ENCODE measurements around the gene SREBF1.

The SREBF1 gene

DNA sequence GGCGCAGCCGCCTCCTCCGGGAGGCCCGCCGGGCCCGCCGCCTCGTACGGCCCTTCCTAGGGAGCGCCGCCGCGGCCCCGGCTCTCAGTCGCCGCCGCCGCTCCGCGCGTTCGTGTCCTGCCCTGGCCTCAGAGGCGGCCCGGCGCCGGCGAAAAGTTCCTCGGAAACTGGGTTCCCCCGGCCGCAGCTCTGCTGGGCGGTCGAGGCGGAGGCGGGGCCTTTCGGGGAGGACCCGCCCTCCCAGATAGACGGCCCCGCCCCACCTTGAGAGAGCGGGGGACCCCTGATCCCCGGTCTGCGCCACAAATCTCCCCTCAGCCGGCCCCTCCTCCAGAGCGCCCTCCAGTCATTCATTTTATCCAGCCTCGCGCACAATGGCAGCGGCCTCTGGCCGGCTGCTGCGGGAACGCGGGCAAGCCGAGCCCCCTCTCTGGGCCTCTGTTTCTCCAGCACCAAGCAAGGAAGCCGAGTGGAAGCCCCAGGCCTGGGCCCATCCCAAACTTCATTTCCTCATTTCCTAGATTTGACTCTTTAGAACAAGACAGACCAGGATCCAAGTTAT, at the start of gene SREBF1:
Gene SREBF1 (minus strand): TSS at position 169 of the 562 bp plus-strand sequence. CDS start 169 bp downstream, outside the sequence.
- DNase-seq = peak; percentile 78 to 83

- no peak for DNase-seq
Measured at GRCh38 chr17:17886226-17886625, 49.4 kb upstream of the SREBF1 start.

DNA sequence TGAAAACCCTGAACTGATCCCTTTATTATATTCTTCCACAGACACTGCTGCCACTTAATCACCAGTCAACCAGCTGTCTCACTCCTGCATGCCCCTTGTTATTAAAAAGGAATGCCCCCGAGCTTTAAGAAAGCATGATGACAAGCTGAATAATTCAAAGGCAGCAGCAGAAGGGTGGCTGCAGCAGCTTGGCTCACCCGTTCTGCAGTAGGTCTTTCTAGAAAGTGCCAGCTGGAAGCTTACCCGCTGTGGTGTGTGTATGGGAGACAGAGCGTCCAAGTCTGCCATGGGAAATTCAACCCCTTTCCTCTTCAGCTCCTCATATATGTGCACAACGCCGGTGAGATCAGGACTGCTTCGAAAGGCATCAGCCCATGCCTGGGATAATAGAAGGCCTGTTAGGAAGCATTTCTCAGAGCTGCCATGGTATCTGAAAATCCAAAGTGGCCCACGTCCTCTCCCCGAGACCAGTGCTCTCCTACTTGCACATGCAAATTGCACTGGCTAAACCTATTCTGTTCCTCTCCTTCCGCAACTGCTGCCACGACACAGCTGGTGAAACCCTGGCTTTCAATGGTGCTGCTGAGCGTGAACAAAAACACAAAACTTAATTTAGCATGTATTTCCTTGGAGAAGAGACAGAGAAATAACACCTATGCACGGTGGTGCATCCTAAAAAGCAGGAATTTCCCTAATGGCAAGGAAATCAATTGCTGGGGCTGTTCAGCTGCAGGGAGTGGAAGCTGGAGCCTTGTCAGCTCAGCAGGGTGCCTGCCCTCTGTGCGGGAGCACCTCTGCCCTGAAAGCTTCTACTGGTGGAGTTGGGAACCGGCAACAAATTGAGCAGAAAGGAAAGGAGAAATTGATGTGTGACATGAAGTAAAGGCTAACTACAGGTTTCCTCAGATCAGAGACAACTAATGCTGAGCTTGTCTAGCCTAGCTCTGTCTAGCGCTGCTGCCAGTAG, 47.9 kb upstream of the SREBF1 start:
- DNase-seq = no peak

DNA sequence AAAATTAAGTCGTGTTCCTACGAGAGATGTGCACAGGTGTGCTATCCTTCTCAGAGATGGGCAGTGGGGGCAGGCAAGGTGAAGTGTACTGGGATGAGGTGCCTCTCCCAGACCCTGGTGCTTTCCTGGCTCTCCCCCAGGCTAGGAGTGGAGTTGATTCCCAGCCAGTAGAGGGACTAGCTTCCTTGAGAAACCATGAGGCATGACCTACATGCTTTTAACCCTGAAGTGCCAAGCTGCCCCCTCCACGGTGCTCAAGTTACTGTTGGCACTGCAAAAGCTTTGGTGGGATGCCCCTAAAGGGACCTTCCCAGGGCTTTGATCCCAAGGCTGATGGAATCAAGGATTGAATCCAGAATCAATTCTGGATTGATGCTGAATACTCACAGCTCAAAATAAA, 47.0 kb upstream of the SREBF1 start:
- no peak for DNase-seq

GRCh38 chr17:17882082-17882581, 45.3 kb upstream of the SREBF1 start:
- DNase-seq = no peak

GRCh38 chr17:17880577-17881196, 43.9 kb upstream of the SREBF1 start:
- DNase-seq = no peak

GRCh38 chr17:17877529-17878358, 41.0 kb upstream of the SREBF1 start:
- DNase-seq = no peak

- no peak for DNase-seq
Measured at GRCh38 chr17:17876959-17877528, 40.3 kb upstream of the SREBF1 start.

DNA sequence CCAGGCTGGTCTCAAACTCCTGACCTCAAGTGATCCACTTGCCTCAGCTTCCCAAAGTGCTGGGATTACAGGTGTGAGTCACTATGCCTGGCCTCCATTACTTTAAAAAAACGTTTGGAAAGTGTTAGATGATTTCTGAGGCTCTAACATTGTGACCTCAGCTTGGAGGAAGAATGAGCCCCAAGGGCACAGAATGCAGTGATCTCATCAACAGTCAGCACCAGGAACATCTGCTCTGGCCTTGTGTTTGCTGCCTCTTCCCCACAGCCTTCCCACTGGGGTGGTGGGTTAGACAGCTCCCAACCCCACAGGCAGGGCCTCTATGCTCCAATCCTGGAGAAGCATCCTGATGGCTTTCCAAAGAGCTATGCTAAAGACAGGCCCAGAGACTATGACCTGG, 37.7 kb upstream of the SREBF1 start:
- DNase-seq = no peak

GRCh38 chr17:17873450-17873991, 36.7 kb upstream of the SREBF1 start:
- DNase-seq = no peak

GRCh38 chr17:17872547-17873345, 36.0 kb upstream of the SREBF1 start:
- no peak for DNase-seq

- DNase-seq = no peak
Measured at GRCh38 chr17:17871913-17872312, 35.1 kb upstream of the SREBF1 start.

- DNase-seq = no peak
Measured at GRCh38 chr17:17870247-17870646, 33.5 kb upstream of the SREBF1 start.

DNA sequence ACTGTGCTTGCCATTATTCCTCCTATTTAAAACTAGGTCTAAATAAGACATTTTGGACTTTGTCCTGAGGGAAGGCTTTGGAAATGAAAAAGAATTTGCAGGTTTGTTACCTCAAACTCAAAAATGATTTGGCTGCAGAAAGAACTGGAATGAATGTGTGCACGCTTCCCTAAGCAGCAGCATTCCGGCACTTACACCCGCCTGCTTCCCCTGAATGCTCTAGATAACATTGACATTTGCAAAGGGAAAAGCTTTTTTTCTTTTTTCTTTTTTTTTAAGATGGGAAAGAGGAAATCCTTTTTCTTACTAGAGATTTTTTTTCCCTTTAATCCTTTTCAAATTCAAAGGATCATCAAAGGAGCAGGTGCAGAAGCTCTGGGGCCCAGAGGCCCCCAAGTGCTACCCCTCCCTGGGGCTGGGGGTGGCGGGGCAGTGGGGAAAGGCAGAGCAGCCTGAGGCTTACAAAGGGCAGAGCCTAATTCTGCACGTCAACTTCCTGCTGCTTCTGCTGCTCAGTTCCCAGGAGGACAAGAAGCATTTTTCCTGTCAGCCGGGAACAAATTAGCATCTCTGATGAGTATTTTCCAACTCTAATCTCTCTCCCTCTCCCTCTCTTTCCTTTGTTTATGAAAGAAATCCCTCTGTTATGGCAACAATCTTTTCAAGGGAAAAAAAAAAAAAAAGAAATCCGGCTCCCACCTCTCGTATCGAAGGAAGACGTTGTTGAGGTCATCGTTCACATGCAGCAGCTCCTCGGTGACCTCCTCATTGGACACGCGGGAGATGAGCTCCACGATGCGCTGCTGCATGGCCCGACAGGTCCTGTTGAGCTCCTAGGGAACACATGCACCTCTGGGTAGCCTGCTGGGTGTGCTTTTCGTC, 32.1 kb upstream of the SREBF1 start:
- DNase-seq = no peak

DNA sequence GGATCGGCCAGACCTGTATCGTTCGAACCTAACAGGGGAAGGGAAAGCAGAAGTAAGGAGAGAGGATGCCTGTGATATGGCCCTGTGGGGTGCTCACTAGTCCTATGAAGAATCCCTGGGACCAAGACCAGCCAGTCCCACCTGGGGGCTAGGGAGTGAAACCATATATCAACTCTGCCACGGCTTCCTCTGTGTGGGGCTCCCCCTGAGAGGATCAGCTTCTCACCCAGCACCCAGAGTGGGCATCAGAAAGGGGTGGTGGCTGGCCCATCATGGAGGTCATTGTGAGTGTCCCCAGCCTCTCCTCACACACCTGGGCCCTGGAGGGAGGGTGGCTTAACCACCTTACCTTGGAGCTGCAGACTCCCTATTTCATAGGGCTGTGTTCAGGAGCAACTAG, 30.1 kb upstream of the SREBF1 start:
- DNase-seq = no peak

GRCh38 chr17:17866425-17866824, 29.6 kb upstream of the SREBF1 start:
- no peak for DNase-seq

GRCh38 chr17:17865035-17865434, 28.2 kb upstream of the SREBF1 start:
- DNase-seq = no peak

GRCh38 chr17:17860766-17861107, 24.0 kb upstream of the SREBF1 start:
- no peak for DNase-seq

DNA sequence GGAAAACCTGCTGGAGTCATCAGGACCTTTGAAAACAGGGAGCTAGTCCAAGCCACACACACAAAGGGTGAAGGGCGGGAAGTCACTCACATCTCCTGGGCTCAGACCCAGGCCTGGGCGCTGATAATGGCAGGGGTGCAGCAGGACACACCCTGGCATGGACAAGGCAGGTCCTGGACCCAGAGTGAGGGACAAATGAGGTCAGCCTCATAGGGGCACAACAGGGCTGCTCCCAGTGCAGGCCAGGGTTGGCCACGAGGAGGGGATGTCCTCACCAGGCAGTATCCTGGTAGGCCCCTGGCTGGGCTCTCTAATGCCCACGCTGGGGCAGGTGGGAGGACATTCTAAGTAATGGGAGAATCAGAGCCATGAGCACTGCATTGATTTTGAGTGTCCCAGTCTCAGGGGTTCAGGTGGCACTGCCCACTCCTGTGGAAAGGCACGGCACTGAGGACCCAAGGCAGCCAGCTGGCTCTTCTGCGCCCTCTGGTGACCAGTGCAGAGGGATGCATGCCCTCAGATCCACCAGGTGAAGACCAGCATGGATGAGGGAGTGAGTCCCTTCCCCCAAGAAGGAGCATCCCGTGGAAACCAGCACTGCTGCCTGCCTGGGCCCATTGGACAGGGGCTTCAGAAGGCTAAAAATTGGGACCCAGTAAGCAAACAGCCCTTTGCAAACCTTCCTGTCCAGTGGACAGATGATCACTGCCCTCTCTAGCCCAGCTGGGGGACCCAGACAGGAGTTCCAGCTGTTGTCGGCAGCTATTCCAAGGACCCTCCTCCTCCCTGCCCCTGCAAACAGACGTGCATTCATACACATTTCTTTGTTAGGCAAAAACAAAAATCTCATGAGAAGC, 23.4 kb upstream of the SREBF1 start:
- peak; percentile 80 to 82 for DNase-seq
